ENCODE results near the gene RARS1.

RARS1 gene

DNA sequence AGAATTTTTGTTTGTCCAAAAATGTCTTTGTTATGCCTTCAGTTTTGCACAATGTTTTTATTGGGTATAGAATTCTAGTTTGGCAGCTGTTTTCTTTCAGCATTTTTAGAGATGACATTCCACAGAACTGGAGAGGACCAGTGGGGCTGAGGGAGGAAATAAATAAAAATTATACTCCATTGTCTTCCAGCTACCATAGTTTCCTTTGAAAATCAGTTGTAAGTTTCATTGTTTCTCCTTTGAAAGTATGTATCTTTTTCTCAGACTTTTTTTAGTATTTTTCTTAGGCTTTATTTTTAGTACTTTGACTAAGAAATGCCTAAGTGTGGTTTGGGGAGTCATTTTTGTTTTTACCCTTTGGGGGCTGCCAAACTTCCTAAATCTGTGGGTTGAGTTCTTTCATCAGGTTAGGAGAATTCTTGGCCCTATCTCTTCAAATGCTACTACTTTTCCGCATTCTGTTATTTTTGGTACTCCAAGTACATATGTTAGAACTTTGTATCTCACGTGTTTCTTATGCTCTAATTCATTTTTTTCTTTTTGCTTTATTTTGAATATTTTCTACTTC, 27.7 kb downstream of the RARS1 start:
- Histone ChIP-seq H3K27ac (ENCODE audit: low read length) (no peak overlapping the region), H2AFZ (ENCODE audit: low read depth, low read length) (no peak overlapping the region), H3K27me3 (ENCODE audit: low read depth, low read length) (no peaks in the 10 kb centered on the region), H3K9ac (ENCODE audit: low read length) (no peak overlapping the region), H3K79me2 (ENCODE audit: low read length) (no peaks in the 10 kb centered on the region), H3K9me3 (ENCODE audit: insufficient read depth, low read length) (peaks cover 8% of the 10 kb centered on the region; the same call in 1 of the 2 replicates), H4K20me1 (ENCODE audit: insufficient read depth, low read length) (no peaks in the 10 kb centered on the region), H3K4me3 (ENCODE audit: low read length) (no peak overlapping the region), H3K4me2 (ENCODE audit: low read length) (no peak overlapping the region), H3K36me3 (replicated peaks; ENCODE audit: low read depth, low read length) (peaks cover 87% of the 10 kb centered on the region), H3K4me1 (ENCODE audit: low read length) (no peaks in the 10 kb centered on the region)
- TF ChIP-seq EZH2phosphoT487 (IDR thresholded peaks at IDR 0.05; ENCODE audit: low read depth): no peak
- TF ChIP-seq, protein P1, sequence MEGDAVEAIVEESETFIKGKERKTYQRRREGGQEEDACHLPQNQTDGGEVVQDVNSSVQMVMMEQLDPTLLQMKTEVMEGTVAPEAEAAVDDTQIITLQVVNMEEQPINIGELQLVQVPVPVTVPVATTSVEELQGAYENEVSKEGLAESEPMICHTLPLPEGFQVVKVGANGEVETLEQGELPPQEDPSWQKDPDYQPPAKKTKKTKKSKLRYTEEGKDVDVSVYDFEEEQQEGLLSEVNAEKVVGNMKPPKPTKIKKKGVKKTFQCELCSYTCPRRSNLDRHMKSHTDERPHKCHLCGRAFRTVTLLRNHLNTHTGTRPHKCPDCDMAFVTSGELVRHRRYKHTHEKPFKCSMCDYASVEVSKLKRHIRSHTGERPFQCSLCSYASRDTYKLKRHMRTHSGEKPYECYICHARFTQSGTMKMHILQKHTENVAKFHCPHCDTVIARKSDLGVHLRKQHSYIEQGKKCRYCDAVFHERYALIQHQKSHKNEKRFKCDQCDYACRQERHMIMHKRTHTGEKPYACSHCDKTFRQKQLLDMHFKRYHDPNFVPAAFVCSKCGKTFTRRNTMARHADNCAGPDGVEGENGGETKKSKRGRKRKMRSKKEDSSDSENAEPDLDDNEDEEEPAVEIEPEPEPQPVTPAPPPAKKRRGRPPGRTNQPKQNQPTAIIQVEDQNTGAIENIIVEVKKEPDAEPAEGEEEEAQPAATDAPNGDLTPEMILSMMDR (IDR thresholded peaks at IDR 0.05; ENCODE audit: low read depth, low read length): no peak

DNA sequence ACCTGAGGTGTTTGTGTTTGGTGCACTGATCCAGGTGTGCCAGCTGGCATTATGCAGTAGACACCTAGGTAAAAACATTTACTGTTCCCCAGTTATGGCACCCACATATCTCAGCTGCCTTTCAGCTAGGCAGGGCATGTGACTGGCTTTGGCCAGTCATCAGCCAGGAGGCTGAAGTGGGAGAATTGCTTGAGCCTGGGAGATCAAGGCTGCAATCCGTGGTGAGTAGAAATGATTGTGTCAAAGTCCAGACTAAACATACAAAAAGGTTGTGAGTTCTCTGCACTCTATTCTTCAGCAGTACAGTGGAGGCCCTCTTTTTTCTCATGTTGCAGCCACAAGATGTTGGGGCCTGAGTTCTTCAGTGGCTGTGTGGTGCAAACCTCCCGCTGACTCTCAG, 39.6 kb downstream of the RARS1 start:
- Histone ChIP-seq H3K79me2 (ENCODE audit: low read length) (no peaks in the 10 kb centered on the region), H3K27me3 (ENCODE audit: low read depth, low read length) (no peaks in the 10 kb centered on the region), H3K9me3 (ENCODE audit: insufficient read depth, low read length) (no peaks in the 10 kb centered on the region), H3K4me3 (ENCODE audit: low read length) (no peak overlapping the region), H4K20me1 (ENCODE audit: insufficient read depth, low read length) (no peaks in the 10 kb centered on the region), H3K4me1 (ENCODE audit: low read length) (no peaks in the 10 kb centered on the region), H3K9ac (ENCODE audit: low read length) (no peak overlapping the region), H3K27ac (ENCODE audit: low read length) (no peak overlapping the region), H3K4me2 (ENCODE audit: low read length) (no peak overlapping the region), H2AFZ (ENCODE audit: low read depth, low read length) (no peak overlapping the region), H3K36me3 (replicated peaks; ENCODE audit: low read depth, low read length) (peaks cover 41% of the 10 kb centered on the region)
- TF ChIP-seq EZH2phosphoT487 (IDR thresholded peaks at IDR 0.05; ENCODE audit: low read depth): no peak
- TF ChIP-seq, protein P1 (IDR thresholded peaks at IDR 0.05; ENCODE audit: low read depth, low read length): no peak

DNA sequence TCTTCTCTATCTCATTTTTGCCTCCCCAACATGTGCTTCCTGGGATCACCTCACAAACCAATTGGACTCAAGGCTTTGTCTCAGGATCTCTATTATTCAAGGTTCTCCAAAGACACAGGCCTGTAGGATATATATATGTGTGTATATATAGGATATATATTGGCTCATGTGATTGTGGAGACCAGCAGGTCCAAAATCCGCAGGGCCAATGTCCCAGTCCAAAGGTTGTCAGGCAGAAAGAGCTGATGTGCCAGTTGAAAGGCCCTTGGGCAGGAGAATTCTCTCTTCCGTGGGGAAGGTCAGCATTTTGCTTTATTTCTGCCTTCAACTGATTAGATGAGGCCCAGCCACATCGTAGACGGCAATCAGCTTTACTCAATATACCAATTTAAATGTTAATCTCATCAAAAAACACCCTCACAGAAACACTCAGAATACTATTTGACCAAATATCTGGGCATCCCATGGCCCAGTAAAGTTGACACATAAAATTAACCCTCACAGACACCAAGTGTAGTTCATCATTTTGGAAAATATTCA, 41.6 kb downstream of the RARS1 start:
- Histone ChIP-seq H3K79me2 (ENCODE audit: low read length) (no peaks in the 10 kb centered on the region), H3K9me3 (ENCODE audit: insufficient read depth, low read length) (no peaks in the 10 kb centered on the region), H3K9ac (ENCODE audit: low read length) (no peak overlapping the region), H3K27ac (ENCODE audit: low read length) (no peak overlapping the region), H3K4me3 (ENCODE audit: low read length) (no peak overlapping the region), H3K4me2 (ENCODE audit: low read length) (no peak overlapping the region), H3K4me1 (ENCODE audit: low read length) (no peaks in the 10 kb centered on the region), H2AFZ (ENCODE audit: low read depth, low read length) (no peak overlapping the region), H3K27me3 (ENCODE audit: low read depth, low read length) (no peaks in the 10 kb centered on the region), H3K36me3 (replicated peaks; ENCODE audit: low read depth, low read length) (peaks cover 38% of the 10 kb centered on the region), H4K20me1 (ENCODE audit: insufficient read depth, low read length) (no peaks in the 10 kb centered on the region)
- no peak for TF ChIP-seq EZH2phosphoT487 (IDR thresholded peaks at IDR 0.05; ENCODE audit: low read depth)
- TF ChIP-seq, protein P1 (IDR thresholded peaks at IDR 0.05; ENCODE audit: low read depth, low read length): no peak

DNA sequence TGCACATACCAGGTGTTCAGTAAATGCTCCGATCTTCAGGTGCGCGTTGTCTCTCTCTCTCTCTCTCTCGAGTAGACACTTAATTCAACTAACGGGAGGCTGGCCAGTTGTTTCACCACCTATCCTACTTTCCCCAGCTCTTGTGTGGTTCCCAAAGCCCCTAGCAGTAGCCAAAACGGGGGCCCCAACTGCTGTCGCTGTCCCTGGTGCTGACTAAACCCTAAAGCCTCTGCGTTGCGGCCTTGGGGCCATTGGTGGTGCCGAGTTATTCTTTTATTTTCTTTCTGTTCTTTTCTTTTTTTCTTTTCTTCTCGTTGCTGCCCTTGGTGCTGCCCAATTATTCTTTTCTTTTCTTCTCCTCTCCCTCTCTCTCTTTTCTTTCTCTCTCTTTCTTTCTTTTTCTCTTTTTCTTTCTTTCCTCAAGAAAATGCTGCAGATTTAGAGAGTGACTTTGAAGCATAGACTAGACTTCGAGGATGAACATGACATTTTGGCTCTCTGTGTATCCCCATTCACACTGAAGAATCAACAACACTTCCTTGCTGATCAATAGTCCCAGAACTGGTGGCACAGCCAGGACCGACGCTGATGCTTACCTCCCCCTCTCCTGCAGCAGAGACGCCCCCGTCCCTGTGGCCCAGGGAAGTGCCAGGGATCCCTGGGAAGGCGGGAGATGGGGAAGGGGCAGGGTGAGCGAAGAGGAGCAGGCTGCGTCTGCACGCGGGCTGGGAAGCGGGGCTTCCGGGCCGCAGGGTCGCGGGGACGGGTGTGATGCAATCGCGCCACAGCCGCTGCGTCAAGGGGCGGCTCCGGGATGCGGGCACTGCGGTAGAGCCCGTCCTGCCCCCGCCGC, 42.5 kb downstream of the RARS1 start, which contains the start of gene FBLL1:
Gene FBLL1, plus strand, starts transcription at position 785 of the 853 bp plus-strand sequence. CDS start 200 bp downstream, outside the sequence.
- Histone ChIP-seq H3K4me2 (ENCODE audit: low read length) (no peak within 1 kb of the TSS), H3K79me2 (ENCODE audit: low read length) (no peaks in the 10 kb centered on the region), H3K9me3 (ENCODE audit: insufficient read depth, low read length) (no peaks in the 10 kb centered on the region), H3K4me1 (ENCODE audit: low read length) (no peaks in the 10 kb centered on the region), H3K9ac (ENCODE audit: low read length) (no peak within 1 kb of the TSS), H4K20me1 (ENCODE audit: insufficient read depth, low read length) (no peaks in the 10 kb centered on the region), H2AFZ (ENCODE audit: low read depth, low read length) (no peak within 1 kb of the TSS), H3K4me3 (ENCODE audit: low read length) (no peak within 1 kb of the TSS), H3K36me3 (replicated peaks; ENCODE audit: low read depth, low read length) (peaks cover 31% of the 10 kb centered on the region), H3K27ac (ENCODE audit: low read length) (no peak within 1 kb of the TSS), H3K27me3 (ENCODE audit: low read depth, low read length) (no peaks in the 10 kb centered on the region)
- TF ChIP-seq EZH2phosphoT487 (IDR thresholded peaks at IDR 0.05; ENCODE audit: low read depth): no peak
- TF ChIP-seq, protein P1 (IDR thresholded peaks at IDR 0.05; ENCODE audit: low read depth, low read length): no peak

Measured in OCI-LY3 (cell line).